Rectal smooth muscle tissue (tissue), 1 donor: ENCODE results near the gene SNRNP70.
"Not testable (repeated sequence)": the region's sequence is repeated elsewhere in the genome, so short reads cannot be mapped to it uniquely, and the experiment has no call there.

Experiments
- H3K27ac ChIP-seq: one replicate; pipeline ENCODE4 v1.7.0; 2013; ENCODE audit warnings: low read depth, low read length, inconsistent platforms
- H3K27me3 ChIP-seq: one replicate; pipeline ENCODE4 v1.7.0; 2013; ENCODE audit warnings: low read length; ENCODE audit not compliant: control insufficient read depth, insufficient read depth
- H3K36me3 ChIP-seq: one replicate; pipeline ENCODE4 v1.7.0; 2013; ENCODE audit warnings: low read length; ENCODE audit not compliant: control insufficient read depth, insufficient read depth
- H3K4me1 ChIP-seq: one replicate; pipeline ENCODE4 v1.7.0; 2013; ENCODE audit warnings: low read length; ENCODE audit not compliant: control insufficient read depth, insufficient read depth
- H3K4me3 ChIP-seq: one replicate; pipeline ENCODE4 v1.7.0; 2013; ENCODE audit warnings: low read length
- H3K9ac ChIP-seq: one replicate; pipeline ENCODE4 v1.7.0; 2013; ENCODE audit warnings: low read length

The SNRNP70 gene

DNA sequence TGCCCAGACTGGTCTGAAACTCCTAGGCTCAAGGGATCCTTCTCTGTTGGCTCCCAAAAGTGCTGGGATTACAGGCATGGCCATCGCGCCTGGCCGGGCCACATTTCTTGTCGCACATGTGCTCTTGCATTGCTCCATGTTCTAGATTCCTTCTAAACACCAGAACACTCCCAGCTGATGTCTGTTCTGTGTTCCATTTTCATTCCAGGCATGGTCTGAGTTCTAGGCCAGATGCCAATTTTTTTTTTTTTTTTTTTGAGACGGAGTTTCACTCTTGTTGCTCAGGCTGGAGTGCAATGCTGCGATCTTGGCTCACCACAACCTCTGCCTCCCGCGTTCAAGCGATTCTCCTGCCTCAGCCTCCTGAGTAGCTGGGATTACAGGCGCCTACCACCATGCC is 36.6 kb downstream of the SNRNP70 start:
- not testable (repeated sequence) for H3K36me3 ChIP-seq, H3K27me3 ChIP-seq, H3K4me1 ChIP-seq, H3K4me3 ChIP-seq, H3K9ac ChIP-seq, H3K27ac ChIP-seq

DNA sequence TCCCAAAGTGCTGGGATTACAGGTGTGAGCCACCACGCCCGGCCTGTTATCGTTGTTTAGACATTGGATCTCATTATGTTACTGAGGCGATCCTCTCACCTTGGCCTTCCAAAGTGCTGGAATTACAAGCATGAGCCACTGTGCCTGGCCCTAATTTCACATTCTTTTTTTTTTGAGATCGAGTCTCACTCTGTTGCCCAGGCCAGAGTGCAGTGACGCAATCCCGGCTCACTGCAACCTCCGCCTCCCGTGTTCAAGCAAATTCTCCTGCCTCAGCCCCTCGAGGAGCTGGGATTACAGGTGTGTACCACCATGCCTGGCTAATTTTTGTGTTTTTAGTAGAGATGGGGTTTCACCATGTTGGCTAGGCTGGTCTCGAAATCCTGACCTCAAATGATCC is 38.0 kb downstream of the SNRNP70 start:
- H3K36me3 ChIP-seq, H3K4me1 ChIP-seq, H3K4me3 ChIP-seq, H3K27me3 ChIP-seq, H3K9ac ChIP-seq, H3K27ac ChIP-seq: not testable (repeated sequence)

DNA sequence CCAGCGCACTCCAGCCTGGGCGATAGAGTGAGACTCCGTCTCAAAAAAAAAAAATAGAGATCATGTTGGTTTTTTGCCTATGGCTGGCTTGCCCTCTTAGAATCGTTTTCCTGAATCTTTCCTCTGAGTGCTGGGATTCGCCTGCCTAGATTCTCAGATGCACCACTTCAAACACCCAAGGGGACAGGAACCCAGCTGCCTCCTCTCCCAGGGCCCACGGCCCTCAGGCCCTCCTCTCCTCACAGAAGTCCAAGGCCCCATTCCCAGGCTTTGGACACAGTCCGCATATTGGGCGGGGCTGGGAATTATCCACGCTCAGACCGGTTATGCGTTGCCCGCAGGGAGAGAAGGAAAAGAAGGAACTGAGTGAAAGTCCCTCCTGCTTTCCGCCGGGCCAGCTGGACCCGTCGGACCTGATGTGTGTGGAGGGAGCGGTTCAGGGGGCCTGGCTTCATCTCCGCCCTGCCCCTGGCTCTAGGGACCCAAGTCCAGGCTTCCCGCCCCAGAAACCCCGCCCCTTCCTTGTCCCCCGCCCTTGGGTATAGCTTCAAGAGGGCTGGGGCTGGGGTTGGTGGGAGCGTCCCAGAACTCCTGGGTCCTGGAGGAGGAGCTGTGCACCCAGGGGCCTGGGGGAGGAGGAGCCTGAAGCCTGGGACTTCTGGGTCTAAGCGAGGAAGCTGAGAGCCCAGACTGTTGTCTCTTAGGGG is 39.9 kb downstream of the SNRNP70 start:
- Histone ChIP-seq H3K9ac (no peak overlapping the region), H3K4me1 (peaks cover 8% of the 10 kb centered on the region), H3K4me3 (no peak overlapping the region), H3K27me3 (peaks cover 3% of the 10 kb centered on the region), H3K36me3 (no peaks in the 10 kb centered on the region), H3K27ac (no peak overlapping the region)

DNA sequence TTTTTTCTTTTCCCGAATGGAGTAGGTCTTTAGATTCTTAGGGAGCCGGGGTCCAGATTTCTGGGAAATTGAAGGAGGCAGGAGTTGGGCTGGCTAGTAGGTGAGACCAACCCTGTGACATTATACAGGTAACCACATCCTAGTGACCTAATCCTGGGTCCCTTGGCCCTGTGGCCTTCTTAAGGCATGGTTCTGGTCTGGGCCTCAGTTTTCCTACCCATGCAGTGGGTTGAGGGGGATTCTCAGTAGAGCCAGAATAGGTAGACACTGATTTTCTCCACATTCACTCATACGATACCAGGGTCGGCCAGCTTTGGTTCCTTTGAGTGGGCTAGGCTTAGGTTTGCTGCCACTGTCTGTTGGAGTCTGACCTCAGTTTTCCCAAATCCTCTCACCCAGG is 41.3 kb downstream of the SNRNP70 start:
- H3K36me3 ChIP-seq: no peaks in the 10 kb centered on the region
- H3K4me3 ChIP-seq: no peak overlapping the region
- H3K27me3 ChIP-seq: no peaks in the 10 kb centered on the region
- peaks cover 8% of the 10 kb centered on the region for H3K4me1 ChIP-seq
- H3K27ac ChIP-seq: no peak overlapping the region
- no peak overlapping the region for H3K9ac ChIP-seq

DNA sequence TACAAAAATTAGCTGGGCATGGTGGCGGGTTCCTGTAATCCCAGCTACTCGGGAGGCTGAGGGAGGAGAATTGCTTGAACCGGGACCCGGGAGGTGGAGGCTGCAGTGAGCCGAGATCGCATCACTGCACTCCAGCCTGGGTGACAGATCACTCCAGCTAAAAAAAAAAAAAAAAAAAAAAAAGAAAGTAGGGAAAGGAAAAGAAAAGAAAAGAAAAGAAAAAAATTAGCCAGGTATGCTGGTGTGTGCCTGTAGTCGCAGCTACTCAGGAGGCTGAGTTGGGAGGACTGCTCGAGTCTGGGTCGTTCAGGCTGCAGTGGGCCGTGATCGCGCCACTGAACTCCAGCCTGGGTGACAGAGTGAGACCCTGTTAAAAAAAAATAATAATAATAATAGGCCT is 42.0 kb downstream of the SNRNP70 start:
- not testable (repeated sequence) for H3K36me3 ChIP-seq, H3K9ac ChIP-seq, H3K4me1 ChIP-seq, H3K27me3 ChIP-seq, H3K27ac ChIP-seq
- H3K4me3 ChIP-seq: peak overlapping the region; percentile 41

DNA sequence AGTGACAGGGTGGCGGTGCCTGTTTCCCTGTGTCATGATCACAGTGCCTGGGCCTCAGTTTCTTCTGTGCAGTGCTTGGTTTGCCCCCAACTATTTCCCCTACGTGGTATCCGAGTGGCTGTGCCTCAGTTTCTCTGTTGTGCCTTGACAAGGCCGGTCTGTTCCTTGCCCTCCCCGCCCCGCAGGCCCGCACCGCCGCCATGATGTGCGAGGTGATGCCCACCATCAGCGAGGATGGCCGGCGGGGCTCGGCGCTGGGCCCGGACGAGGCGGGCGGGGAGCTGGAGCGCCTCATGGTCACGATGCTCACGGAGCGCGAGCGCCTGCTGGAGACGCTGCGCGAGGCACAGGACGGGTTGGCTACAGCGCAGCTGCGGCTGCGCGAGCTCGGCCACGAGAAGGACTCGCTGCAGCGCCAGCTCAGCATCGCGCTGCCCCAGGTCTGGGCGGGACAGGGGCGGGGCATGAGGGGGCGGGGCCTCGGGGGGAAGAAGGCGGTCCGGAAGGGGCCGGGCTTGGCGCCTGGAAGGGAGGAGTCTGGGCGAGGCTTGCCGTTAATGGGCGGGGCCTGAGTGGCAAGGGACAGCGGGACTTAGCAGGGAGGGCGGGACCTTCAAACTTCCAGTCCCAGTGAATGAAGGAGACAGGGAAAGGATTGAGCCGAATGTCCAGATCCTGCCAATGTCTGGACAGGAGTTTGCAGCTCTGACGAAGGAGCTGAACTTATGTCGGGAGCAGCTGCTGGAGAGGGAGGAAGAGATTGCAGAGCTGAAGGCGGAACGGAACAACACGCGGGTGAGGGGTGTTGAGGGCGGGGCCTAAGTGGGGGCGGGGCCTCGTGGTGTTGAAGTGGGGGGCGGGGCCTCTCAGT is 42.7 kb downstream of the SNRNP70 start:
- Histone ChIP-seq H3K4me1 (peaks cover 8% of the 10 kb centered on the region), H3K27ac (peak overlapping the region; percentile 68)

DNA sequence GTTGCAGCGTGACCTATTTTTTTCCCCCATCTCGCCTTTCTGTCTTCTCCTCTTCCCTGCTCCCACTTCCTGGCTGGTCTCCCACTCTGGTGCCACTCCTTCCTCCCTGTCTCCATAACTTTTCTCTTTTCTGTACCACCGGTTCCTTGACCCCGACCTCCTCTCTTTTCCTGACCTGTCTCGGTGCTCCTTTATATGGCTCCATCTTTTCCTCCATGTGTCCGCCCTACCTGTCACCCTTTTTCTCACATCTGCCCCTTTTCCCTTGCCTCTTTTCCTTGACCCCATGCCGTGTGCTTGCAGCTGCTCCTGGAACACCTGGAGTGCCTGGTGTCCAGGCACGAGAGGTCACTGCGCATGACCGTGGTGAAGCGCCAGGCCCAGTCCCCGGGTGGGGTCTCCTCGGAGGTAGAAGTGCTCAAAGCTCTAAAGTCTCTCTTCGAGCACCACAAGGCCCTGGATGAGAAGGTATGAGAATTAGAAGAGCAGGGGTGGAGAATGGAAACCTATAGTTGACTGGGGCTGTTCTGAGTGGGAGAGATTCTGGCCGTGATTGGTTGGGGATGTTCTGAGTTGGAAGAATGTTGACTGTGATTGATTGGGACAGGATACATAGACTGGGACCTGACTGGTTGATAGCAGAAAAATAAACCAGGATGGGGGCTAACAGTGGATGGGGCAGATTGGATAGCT is 43.4 kb downstream of the SNRNP70 start:
- H3K9ac ChIP-seq: no peak overlapping the region
- no peak overlapping the region for H3K27ac ChIP-seq
- H3K4me1 ChIP-seq: peaks cover 8% of the 10 kb centered on the region
- no peaks in the 10 kb centered on the region for H3K27me3 ChIP-seq
- peak overlapping the region; percentile 68 for H3K4me3 ChIP-seq
- no peaks in the 10 kb centered on the region for H3K36me3 ChIP-seq

More for the DNA sequence above, 42.7 kb downstream of the SNRNP70 start:
- no peaks in the 10 kb centered on the region for H3K27me3 ChIP-seq
- H3K36me3 ChIP-seq: no peaks in the 10 kb centered on the region
- H3K4me3 ChIP-seq: peak overlapping the region; percentile 68
- no peak overlapping the region for H3K9ac ChIP-seq

DNA sequence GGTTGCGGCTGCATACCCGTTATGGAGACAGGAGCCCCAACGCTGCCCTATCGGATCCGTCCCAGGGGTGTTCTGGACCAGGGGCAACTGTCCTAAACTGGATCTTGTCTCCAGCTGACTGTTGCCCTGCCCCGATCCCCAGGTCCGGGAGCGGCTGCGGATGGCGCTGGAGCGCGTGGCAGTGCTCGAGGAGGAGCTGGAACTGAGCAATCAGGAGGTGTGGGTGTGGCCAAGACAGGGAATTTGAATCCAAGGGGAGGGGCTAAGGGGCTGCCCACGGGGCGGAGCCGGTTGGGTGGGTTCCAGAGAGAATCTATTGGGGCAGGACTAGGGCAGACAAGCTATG is 44.0 kb downstream of the SNRNP70 start:
- H3K4me3 ChIP-seq: peak overlapping the region; percentile 68
- H3K36me3 ChIP-seq: no peaks in the 10 kb centered on the region
- peaks cover 8% of the 10 kb centered on the region for H3K4me1 ChIP-seq
- no peak overlapping the region for H3K27ac ChIP-seq
- no peaks in the 10 kb centered on the region for H3K27me3 ChIP-seq
- H3K9ac ChIP-seq: no peak overlapping the region

DNA sequence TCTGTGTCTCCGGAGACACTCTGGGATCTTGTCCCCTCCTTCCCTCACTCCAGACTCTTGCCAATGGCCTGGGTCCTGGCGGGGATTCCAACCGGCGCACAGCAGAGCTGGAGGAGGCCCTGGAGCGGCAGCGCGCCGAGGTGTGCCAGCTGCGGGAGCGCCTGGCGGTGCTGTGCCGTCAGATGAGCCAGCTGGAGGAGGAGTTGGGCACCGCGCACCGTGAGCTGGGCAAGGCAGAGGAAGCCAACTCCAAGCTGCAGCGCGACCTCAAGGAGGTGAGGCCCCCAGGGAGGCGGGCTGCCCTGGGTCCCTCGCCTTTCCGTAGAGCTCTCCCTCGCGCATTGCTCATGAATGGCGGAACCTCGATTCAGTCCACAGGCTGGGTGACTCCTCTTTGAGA is 45.1 kb downstream of the SNRNP70 start:
- Histone ChIP-seq H3K4me1 (peaks cover 8% of the 10 kb centered on the region), H3K27me3 (peaks cover 2% of the 10 kb centered on the region), H3K4me3 (no peak overlapping the region), H3K27ac (no peak overlapping the region), H3K36me3 (no peaks in the 10 kb centered on the region), H3K9ac (no peak overlapping the region)

DNA sequence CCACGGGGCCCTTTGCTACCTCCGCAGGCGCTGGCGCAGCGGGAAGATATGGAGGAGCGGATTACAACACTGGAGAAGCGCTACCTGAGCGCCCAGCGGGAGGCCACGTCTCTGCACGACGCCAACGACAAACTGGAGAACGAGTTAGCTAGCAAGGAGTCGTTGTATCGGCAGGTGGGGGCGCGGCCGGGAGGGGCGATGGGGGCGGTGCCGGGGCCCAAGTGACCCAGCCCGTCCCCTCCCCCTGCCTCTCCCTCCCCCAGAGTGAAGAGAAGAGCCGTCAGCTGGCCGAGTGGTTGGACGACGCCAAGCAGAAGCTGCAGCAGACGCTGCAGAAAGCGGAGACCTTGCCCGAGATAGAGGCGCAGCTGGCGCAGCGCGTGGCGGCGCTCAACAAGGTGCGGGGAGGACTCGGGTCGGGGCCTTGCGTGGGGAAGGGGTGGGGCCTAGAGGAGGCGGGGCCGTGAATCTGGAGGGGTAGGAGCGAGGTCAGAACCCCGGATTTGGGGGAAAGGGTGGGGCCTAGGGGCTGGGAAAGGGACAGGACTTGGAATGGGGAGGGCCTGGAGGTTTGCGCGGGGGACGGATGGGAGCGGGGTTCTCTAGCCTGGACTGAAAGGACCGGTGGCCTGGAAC is 47.8 kb downstream of the SNRNP70 start:
- Histone ChIP-seq H3K27ac (no peak overlapping the region), H3K27me3 (peaks cover 2% of the 10 kb centered on the region), H3K4me3 (no peak overlapping the region), H3K4me1 (peaks cover 5% of the 10 kb centered on the region), H3K9ac (no peak overlapping the region), H3K36me3 (no peaks in the 10 kb centered on the region)

DNA sequence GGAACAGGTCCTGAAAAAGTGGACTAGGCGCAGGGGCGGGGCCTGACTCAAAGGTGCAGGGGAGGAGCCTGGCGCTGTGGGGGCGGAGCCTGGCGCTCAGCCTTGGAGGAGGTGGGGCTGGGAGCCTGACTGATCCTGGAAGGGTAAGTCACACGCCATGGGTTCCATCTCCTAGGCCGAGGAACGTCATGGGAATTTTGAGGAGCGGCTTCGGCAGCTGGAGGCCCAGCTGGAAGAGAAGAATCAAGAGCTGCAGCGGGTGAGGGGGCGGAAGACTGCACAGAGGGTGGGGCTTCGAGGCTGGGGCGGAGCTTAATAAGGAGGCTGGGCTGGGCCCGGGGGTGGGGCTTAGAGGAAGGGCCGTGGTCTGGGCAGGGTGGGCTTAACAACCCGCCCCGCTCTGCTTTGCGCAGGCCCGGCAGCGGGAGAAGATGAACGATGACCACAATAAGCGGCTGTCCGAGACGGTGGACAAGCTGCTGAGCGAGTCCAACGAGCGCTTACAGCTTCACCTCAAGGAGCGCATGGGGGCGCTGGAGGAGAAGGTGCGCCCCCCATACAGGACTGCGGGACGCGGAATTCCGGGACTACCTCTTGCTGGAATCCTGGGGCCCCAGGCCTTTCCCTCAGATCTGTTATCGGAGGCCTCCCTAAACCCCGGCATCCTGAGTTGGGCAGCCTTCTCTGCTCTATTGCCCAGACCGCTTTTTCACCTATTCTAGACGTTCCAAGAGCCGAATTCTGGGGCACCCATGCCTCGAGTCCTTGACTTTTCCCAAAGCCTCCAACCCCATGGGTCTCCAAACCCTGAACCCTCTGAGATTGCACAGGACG is 48.6 kb downstream of the SNRNP70 start:
- Histone ChIP-seq H3K4me1 (peaks cover under 1% of the 10 kb centered on the region), H3K27me3 (peaks cover 2% of the 10 kb centered on the region), H3K4me3 (peak overlapping the region; percentile 36), H3K36me3 (no peaks in the 10 kb centered on the region), H3K9ac (no peak overlapping the region), H3K27ac (no peak overlapping the region)
